Natural killer cell treated with Interleukin-12 subunit alpha and Interleukin-12 subunit beta and Interleukin-15 and Interleukin-18, amount 100 ng/mL, for 72 hours (primary cell): Measurements from ENCODE around the gene AMBRA1. TPM values are rescaled to one million over a fixed set of nuclear protein-coding genes. Genes with fewer than 3 reads are reported as not detected.
"Not testable (repeated sequence)": the region's sequence is repeated elsewhere in the genome, so short reads cannot be mapped to it uniquely, and the experiment has no call there.

Experiments
- ATAC-seq, 2 donors: fragments of 150-1000 bp; cut with Tn5 transposase in 1 of 2; sonication (Bioruptor Pico), chemical (Tn5 transposase) in 1 of 2; 2 replicates each; pipeline ENCODE4 v1.10.0; 2021
- DNase-seq: peaks from one replicate; pipeline ENCODE4 v3.0.0; 2022; ENCODE audit warnings: low spot score
- H3K27ac Mint-ChIP-seq, 2 donors: 1 replicate in 1 of 2; 2 replicates in 1 of 2; pipeline ENCODE4 v1.8.0; 2022; ENCODE audit warnings: mixed read lengths in 2 of 2, mild to moderate bottlenecking in 1 of 2, moderate library complexity in 1 of 2
- H3K27me3 Mint-ChIP-seq, 2 donors: 1 replicate in 1 of 2; 2 replicates in 1 of 2; pipeline ENCODE4 v1.8.0; 2022; ENCODE audit warnings: mixed read lengths in 2 of 2
- H3K36me3 Mint-ChIP-seq: one replicate; pipeline ENCODE4 v1.8.0; 2022; ENCODE audit warnings: mixed read lengths
- H3K4me1 Mint-ChIP-seq, 2 donors: 1 replicate in 1 of 2; 2 replicates in 1 of 2; pipeline ENCODE4 v1.8.0; 2022; ENCODE audit warnings: low read depth in 2 of 2, mixed read lengths in 2 of 2, mild to moderate bottlenecking in 1 of 2
- H3K4me3 Mint-ChIP-seq: one replicate; pipeline ENCODE4 v1.8.0; 2022; ENCODE audit warnings: mixed read lengths
- H3K9me3 Mint-ChIP-seq: 2 replicates; pipeline ENCODE4 v1.8.0; 2022; ENCODE audit warnings: mixed read lengths
- total RNA-seq, 2 donors: library from RNA; stranded (reverse); gene quantifications; one replicate each; pipeline ENCODE4 v1.2.3, GENCODE V29; 2022

AMBRA1 gene
- total RNA-seq, 2 donors from 2014 or later: 50.7 to 72.4 TPM

- no peaks in the 10 kb centered on the region for H3K36me3 Mint-ChIP-seq
- ATAC-seq: no peak
Observed at GRCh38 chr11:46377290-46377689, 216.5 kb downstream of the AMBRA1 start.

GRCh38 chr11:46376258-46377050, 217.4 kb downstream of the AMBRA1 start:
- Mint-ChIP-seq H3K27ac (no peak overlapping the region), H3K27me3 (no peaks in the 10 kb centered on the region), H3K4me1 (peaks cover 7 to 8% of the 10 kb centered on the region in 2 donors), H3K9me3 (no peaks in the 10 kb centered on the region), H3K4me3 (no peak overlapping the region), H3K36me3 (no peaks in the 10 kb centered on the region)
- ATAC-seq: no peak
- no peak for DNase-seq

More at GRCh38 chr11:46377290-46377689, 216.5 kb downstream of the AMBRA1 start:
- H3K4me3 Mint-ChIP-seq: no peak overlapping the region
- no peaks in the 10 kb centered on the region for H3K9me3 Mint-ChIP-seq
- no peak for DNase-seq
- peaks cover 0 to 4% of the 10 kb centered on the region in 2 donors for H3K27me3 Mint-ChIP-seq
- peaks cover 8 to 11% of the 10 kb centered on the region in 2 donors for H3K4me1 Mint-ChIP-seq
- no peak overlapping the region for H3K27ac Mint-ChIP-seq

GRCh38 chr11:46375392-46376101, 218.3 kb downstream of the AMBRA1 start:
- Mint-ChIP-seq H3K4me1 (peaks cover 7 to 8% of the 10 kb centered on the region in 2 donors), H3K27me3 (no peaks in the 10 kb centered on the region), H3K4me3 (no peak overlapping the region), H3K9me3 (no peaks in the 10 kb centered on the region), H3K27ac (no peak overlapping the region), H3K36me3 (no peaks in the 10 kb centered on the region)
- DNase-seq (no peak), ATAC-seq (no peak)

- Mint-ChIP-seq H3K4me3 (no peak overlapping the region), H3K9me3 (no peaks in the 10 kb centered on the region), H3K36me3 (no peaks in the 10 kb centered on the region), H3K27ac (no peak overlapping the region), H3K27me3 (no peaks in the 10 kb centered on the region), H3K4me1 (peaks cover 3 to 8% of the 10 kb centered on the region in 2 donors)
- DNase-seq (no peak), ATAC-seq (no peak)
Observed at GRCh38 chr11:46374815-46375214, 219.0 kb downstream of the AMBRA1 start.

GRCh38 chr11:46373787-46374740, 219.8 kb downstream of the AMBRA1 start:
- peaks cover 2 to 4% of the 10 kb centered on the region in 2 donors for H3K4me1 Mint-ChIP-seq
- H3K27ac Mint-ChIP-seq: no peak overlapping the region
- no peaks in the 10 kb centered on the region for H3K36me3 Mint-ChIP-seq
- no peak for DNase-seq
- H3K27me3 Mint-ChIP-seq: no peaks in the 10 kb centered on the region
- H3K4me3 Mint-ChIP-seq: no peak overlapping the region
- ATAC-seq: no peak
- no peaks in the 10 kb centered on the region for H3K9me3 Mint-ChIP-seq

- not testable (repeated sequence) for H3K4me3 Mint-ChIP-seq, DNase-seq, ATAC-seq, H3K9me3 Mint-ChIP-seq, H3K36me3 Mint-ChIP-seq, H3K27me3 Mint-ChIP-seq, H3K4me1 Mint-ChIP-seq, H3K27ac Mint-ChIP-seq
Observed at GRCh38 chr11:46372501-46372900, 221.3 kb downstream of the AMBRA1 start.

GRCh38 chr11:46372086-46372485, 221.7 kb downstream of the AMBRA1 start:
- H3K36me3 Mint-ChIP-seq: no peaks in the 10 kb centered on the region
- ATAC-seq (no peak), DNase-seq (no peak)
- no peaks in the 10 kb centered on the region for H3K9me3 Mint-ChIP-seq
- no peak overlapping the region for H3K27ac Mint-ChIP-seq
- no peaks in the 10 kb centered on the region for H3K27me3 Mint-ChIP-seq
- H3K4me1 Mint-ChIP-seq: peaks cover 5 to 7% of the 10 kb centered on the region in 2 donors
- H3K4me3 Mint-ChIP-seq: no peak overlapping the region

- not testable (repeated sequence) for H3K4me3 Mint-ChIP-seq, H3K27me3 Mint-ChIP-seq, H3K9me3 Mint-ChIP-seq, ATAC-seq, H3K36me3 Mint-ChIP-seq, H3K4me1 Mint-ChIP-seq, H3K27ac Mint-ChIP-seq, DNase-seq
Observed at GRCh38 chr11:46371262-46371661, 222.6 kb downstream of the AMBRA1 start.

GRCh38 chr11:46370253-46370652, 223.6 kb downstream of the AMBRA1 start:
- no peak overlapping the region for H3K27ac Mint-ChIP-seq
- peaks cover 5 to 7% of the 10 kb centered on the region in 2 donors for H3K4me1 Mint-ChIP-seq
- H3K27me3 Mint-ChIP-seq: no peaks in the 10 kb centered on the region

GRCh38 chr11:46369458-46370152, 224.2 kb downstream of the AMBRA1 start:
- ATAC-seq (peak; percentile 61 to 69), DNase-seq (no peak)
- H3K9me3 Mint-ChIP-seq: no peaks in the 10 kb centered on the region
- H3K4me3 Mint-ChIP-seq: no peak overlapping the region
- H3K4me1 Mint-ChIP-seq: peaks cover 10 to 13% of the 10 kb centered on the region in 2 donors
- H3K36me3 Mint-ChIP-seq: no peaks in the 10 kb centered on the region
- H3K27ac Mint-ChIP-seq: no peak overlapping the region
- no peaks in the 10 kb centered on the region for H3K27me3 Mint-ChIP-seq

More at GRCh38 chr11:46370253-46370652, 223.6 kb downstream of the AMBRA1 start:
- no peak for ATAC-seq
- Mint-ChIP-seq H3K36me3 (no peaks in the 10 kb centered on the region), H3K4me3 (no peak overlapping the region), H3K9me3 (no peaks in the 10 kb centered on the region)
- no peak for DNase-seq

GRCh38 chr11:46367916-46368267, 225.9 kb downstream of the AMBRA1 start:
- no peaks in the 10 kb centered on the region for H3K9me3 Mint-ChIP-seq
- H3K4me1 Mint-ChIP-seq: peaks cover 17 to 23% of the 10 kb centered on the region in 2 donors
- no peak overlapping the region for H3K27ac Mint-ChIP-seq
- no peaks in the 10 kb centered on the region for H3K27me3 Mint-ChIP-seq
- DNase-seq: no peak
- ATAC-seq: no peak
- no peak overlapping the region for H3K4me3 Mint-ChIP-seq
- H3K36me3 Mint-ChIP-seq: no peaks in the 10 kb centered on the region

GRCh38 chr11:46367244-46367915, 226.4 kb downstream of the AMBRA1 start:
- Mint-ChIP-seq H3K4me1 (peaks cover 22 to 28% of the 10 kb centered on the region in 2 donors), H3K27me3 (no peaks in the 10 kb centered on the region), H3K9me3 (no peaks in the 10 kb centered on the region), H3K4me3 (no peak overlapping the region), H3K36me3 (no peaks in the 10 kb centered on the region), H3K27ac (no peak overlapping the region)
- ATAC-seq: peak; percentile 73 to 79
- DNase-seq: peak; percentile 78
